Prostate gland (tissue), 2 donors: ENCODE data around the gene NRXN3. TPM values are rescaled to one million over a fixed set of nuclear protein-coding genes. Genes with fewer than 3 reads are reported as not detected.

ENCODE experiments used
- DNase-seq: peaks from one replicate; pipeline ENCODE4 v3.0.0-alpha.2; 2019; ENCODE audit warnings: low spot score
- H3K27ac ChIP-seq, 2 donors: fragments of 200-600 bp; sonication (generic); 2 replicates each; pipeline ENCODE4 v1.5.1; 2017 to 2019
- H3K27me3 ChIP-seq: fragments of 200-600 bp; sonication (generic); replicated peaks from 2 replicates; pipeline ENCODE4 v1.5.1; 2019; ENCODE audit not compliant: insufficient read depth
- H3K36me3 ChIP-seq, 2 donors: fragments of 200-600 bp; sonication (generic); 1 replicate in 1 of 2; 2 replicates in 1 of 2; pipeline versions ENCODE4 v1.5.1 to v1.8.1; 2017 to 2019
- H3K4me1 ChIP-seq: fragments of 200-600 bp; sonication (generic); replicated peaks from 2 replicates; pipeline ENCODE4 v1.5.1; 2019
- H3K4me3 ChIP-seq, 2 donors: fragments of 200-600 bp; sonication (generic); 2 replicates each; pipeline ENCODE4 v1.5.1; 2017 to 2019
- H3K9me3 ChIP-seq: fragments of 200-600 bp; sonication (generic); 2 replicates; pipeline ENCODE4 v1.5.1; 2017
- CTCF ChIP-seq, 4 experiments: fragments of 200-600 bp in 2 of 4; fragments of 450-650 bp in 2 of 4; sonication (generic) in 2 of 4; IDR thresholded peaks; 1 replicate in 3 of 4; 2 replicates in 1 of 4; pipeline ENCODE4 v1.5.1; 2016 to 2019; ENCODE audit warnings: antibody characterized with exemption in 4 of 4, mild to moderate bottlenecking in 2 of 4, moderate library complexity in 2 of 4
- POLR2A ChIP-seq: fragments of 450-650 bp; IDR thresholded peaks from one replicate; pipeline ENCODE4 v1.6.1; 2016; ENCODE audit warnings: antibody characterized with exemption, mild to moderate bottlenecking
- POLR2AphosphoS5 ChIP-seq: sonication (generic); formaldehyde crosslinking; IDR thresholded peaks from one replicate; pipeline ENCODE4 v1.6.1; 2017; ENCODE audit warnings: antibody characterized with exemption
- WGBS: methylation state at CpG from one replicate; pipeline ENCODE4 v1.1.5; 2018; 5-methylcytosine and 5-hydroxymethylcytosine counted together
- intact Hi-C: fragments of 100-400 bp; cut with DNase I; formaldehyde crosslinking; loops from one replicate; pipeline ENCODE4 v1.14.2; 2022
- total RNA-seq, 2 donors: library from RNA; depleted of rRNA; stranded (reverse); fragments of >200 nt; gene quantifications; one replicate each; pipeline ENCODE4 v1.1.0, GENCODE V29; 2016

Gene NRXN3
- total RNA-seq, 2 donors from 2014 or later, result 6.6 to 8.2 TPM

DNA sequence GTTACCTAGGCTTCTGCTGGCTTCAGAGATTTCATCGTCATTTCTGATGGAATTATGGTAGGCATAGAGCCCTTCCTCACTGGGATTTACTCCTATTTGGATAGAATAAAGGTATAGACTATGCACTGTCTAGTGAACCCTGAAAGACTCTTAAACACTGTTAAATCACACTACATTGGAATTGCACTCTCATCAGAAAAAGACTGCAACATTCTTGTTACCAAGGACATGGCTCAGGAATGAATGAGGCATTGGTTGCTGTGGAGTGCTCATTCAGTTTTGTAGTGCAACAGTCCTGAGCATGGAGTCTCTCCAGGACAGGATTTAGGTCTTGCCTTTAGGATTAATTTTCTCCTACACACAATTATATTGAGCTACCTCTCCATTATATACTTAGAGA is 483.0 kb downstream of the NRXN3 start:
- Histone ChIP-seq H3K27ac (no peak overlapping the region), H3K9me3 (no peaks in the 10 kb centered on the region), H3K4me1 (no peaks in the 10 kb centered on the region), H3K36me3 (no peaks in the 10 kb centered on the region), H3K27me3 (no peaks in the 10 kb centered on the region), H3K4me3 (no peak overlapping the region)
- TF ChIP-seq POLR2A, result no peak
- no peak for TF ChIP-seq CTCF (IDR thresholded peaks at IDR 0.05)
- no peak for TF ChIP-seq POLR2AphosphoS5
- DNase-seq, result no peak
- 95% methylated on average over 1 of the region's 1 CpG for WGBS
- intact Hi-C loops, result no loop called here

DNA sequence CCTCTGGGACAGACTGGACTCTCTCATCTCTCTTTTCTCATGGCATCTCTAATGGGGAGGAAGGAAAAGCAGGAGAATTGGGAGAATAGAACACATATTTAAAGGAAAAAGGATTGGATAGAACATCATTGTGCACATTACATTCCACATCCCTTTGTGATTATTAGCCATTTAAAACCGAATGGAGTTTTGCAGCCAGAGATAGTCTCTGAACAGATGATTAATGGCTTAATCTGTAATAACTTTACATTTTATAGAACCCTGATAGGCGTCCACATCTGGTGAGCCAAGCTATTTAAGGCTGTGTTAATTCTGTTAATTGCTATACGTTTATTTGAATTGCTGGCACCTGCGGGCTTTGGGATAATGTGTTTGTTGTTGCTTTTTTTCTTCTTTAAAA is 487.3 kb downstream of the NRXN3 start:
- Histone ChIP-seq H3K36me3 (no peaks in the 10 kb centered on the region), H3K9me3 (no peaks in the 10 kb centered on the region), H3K4me1 (no peaks in the 10 kb centered on the region), H3K4me3 (no peak overlapping the region), H3K27ac (no peak overlapping the region), H3K27me3 (no peaks in the 10 kb centered on the region)
- no peak for TF ChIP-seq CTCF (IDR thresholded peaks at IDR 0.05)
- no peak for TF ChIP-seq POLR2A
- TF ChIP-seq POLR2AphosphoS5, result no peak
- 60% methylated on average over 4 of the region's 4 CpGs for WGBS
- no peak for DNase-seq
- intact Hi-C loops, result no loop called here

- intact Hi-C loops, result no loop called here
- H3K4me1 ChIP-seq, result no peaks in the 10 kb centered on the region
- 55% methylated on average over 1 of the region's 1 CpG for WGBS
- no peaks in the 10 kb centered on the region for H3K9me3 ChIP-seq
- DNase-seq, result no peak
- no peaks in the 10 kb centered on the region for H3K36me3 ChIP-seq
- H3K27ac ChIP-seq, result no peak overlapping the region
- H3K27me3 ChIP-seq, result no peaks in the 10 kb centered on the region
- no peak overlapping the region for H3K4me3 ChIP-seq
- no peak for TF ChIP-seq POLR2A
- no peak for TF ChIP-seq POLR2AphosphoS5
- no peak for TF ChIP-seq CTCF (IDR thresholded peaks at IDR 0.05)
Observed at GRCh38 chr14:78664841-78665240, 494.7 kb downstream of the NRXN3 start.

DNA sequence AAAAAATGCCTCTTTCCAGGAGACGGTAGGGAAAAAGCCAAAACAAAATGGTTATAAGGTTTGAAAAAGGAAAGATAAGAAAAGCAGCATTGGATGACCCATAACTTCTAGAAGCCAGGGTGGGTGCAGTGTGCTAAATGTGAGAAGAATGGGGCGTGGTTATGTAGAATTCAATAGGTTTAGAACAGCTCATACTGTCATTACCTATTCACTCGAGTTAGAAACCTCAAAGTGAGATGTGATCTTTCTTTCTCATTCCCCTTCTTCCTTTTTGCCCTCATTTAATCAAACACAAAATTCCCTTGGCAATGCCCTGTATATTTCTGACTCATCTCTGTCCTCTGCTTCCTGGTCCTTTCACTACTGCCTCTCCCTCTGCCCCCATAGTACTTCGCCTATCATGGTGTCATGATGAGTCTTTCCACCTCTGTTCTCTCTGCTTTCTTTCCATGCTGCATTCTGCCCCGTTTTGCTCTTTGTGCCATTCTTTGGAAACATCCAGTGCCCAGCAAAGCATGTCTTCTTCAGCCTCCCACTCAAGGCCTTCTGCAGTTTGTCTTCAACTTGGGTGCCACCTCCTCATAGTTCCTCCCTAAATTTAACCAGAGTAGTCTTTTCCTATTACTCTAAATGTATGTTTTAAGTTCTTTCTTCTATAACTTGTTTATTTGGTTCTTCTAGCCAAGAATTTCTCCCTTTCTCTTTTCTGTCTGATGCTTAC is 496.3 kb downstream of the NRXN3 start:
- no peak for DNase-seq
- Histone ChIP-seq H3K4me3 (no peak overlapping the region), H3K9me3 (no peaks in the 10 kb centered on the region), H3K4me1 (no peaks in the 10 kb centered on the region), H3K27ac (no peak overlapping the region), H3K27me3 (no peaks in the 10 kb centered on the region), H3K36me3 (no peaks in the 10 kb centered on the region)
- intact Hi-C loops, result no loop called here
- no peak for TF ChIP-seq POLR2AphosphoS5
- no peak for TF ChIP-seq CTCF (IDR thresholded peaks at IDR 0.05)
- TF ChIP-seq POLR2A, result no peak
- 76% methylated on average over 5 of the region's 5 CpGs for WGBS

GRCh38 chr14:78667141-78667540 is 497.0 kb downstream of the NRXN3 start:
- 82% methylated on average over 1 of the region's 1 CpG for WGBS
- H3K36me3 ChIP-seq, result no peaks in the 10 kb centered on the region
- no peak overlapping the region for H3K27ac ChIP-seq
- TF ChIP-seq POLR2AphosphoS5 (no peak), POLR2A (no peak), CTCF (IDR thresholded peaks at IDR 0.05) (no peak)
- no peaks in the 10 kb centered on the region for H3K9me3 ChIP-seq
- no peak overlapping the region for H3K4me3 ChIP-seq
- H3K4me1 ChIP-seq, result no peaks in the 10 kb centered on the region
- H3K27me3 ChIP-seq, result no peaks in the 10 kb centered on the region
- no peak for DNase-seq
- intact Hi-C loops, result no loop called here
